Breast epithelium (tissue), 4 donors: ENCODE data around the gene ATAD3B. TPM values are rescaled to one million over a fixed set of nuclear protein-coding genes. Genes with fewer than 3 reads are reported as not detected.
"Not testable (repeated sequence)": the region's sequence is repeated elsewhere in the genome, so short reads cannot be mapped to it uniquely, and the experiment has no call there.

Experiments used
- DNase-seq, 2 donors: peaks; one replicate each; pipeline ENCODE4 v3.0.0-alpha.2; 2019; ENCODE audit warnings: low spot score in 2 of 2
- H3K27ac ChIP-seq, 2 donors: fragments of 200-600 bp; sonication (generic) in 1 of 2; one replicate each; pipeline ENCODE4 v1.5.1; 2016 to 2019; ENCODE audit warnings: mild to moderate bottlenecking in 1 of 2
- H3K27me3 ChIP-seq, 2 donors: fragments of 200-600 bp; sonication (generic) in 1 of 2; one replicate each; pipeline versions ENCODE4 v1.5.1 to v1.6.0; 2017 to 2019; ENCODE audit warnings: control low read depth in 1 of 2, mild to moderate bottlenecking in 1 of 2
- H3K36me3 ChIP-seq: fragments of 200-600 bp; one replicate; pipeline ENCODE4 v1.5.1; 2019
- H3K4me1 ChIP-seq, 2 donors: fragments of 200-600 bp; sonication (generic); one replicate each; pipeline ENCODE4 v1.5.1; 2016 to 2019; ENCODE audit warnings: control low read depth in 1 of 2
- H3K4me3 ChIP-seq, 3 donors: fragments of 200-600 bp; sonication (generic); 1 replicate in 2 of 3; 2 replicates in 1 of 3; pipeline ENCODE4 v1.5.1; 2016 to 2019; ENCODE audit warnings: mild to moderate bottlenecking in 3 of 3, moderate library complexity in 2 of 3
- H3K9me3 ChIP-seq, 2 donors: fragments of 200-600 bp; sonication (generic) in 1 of 2; one replicate each; pipeline ENCODE4 v1.5.1; 2016 to 2019; ENCODE audit warnings: control low read depth in 1 of 2
- CTCF ChIP-seq, 3 donors: fragments of 450-650 bp; IDR thresholded peaks; one replicate each; pipeline ENCODE4 v1.5.1; 2016 to 2017; ENCODE audit warnings: antibody characterized with exemption in 3 of 3, mild to moderate bottlenecking in 3 of 3, moderate library complexity in 3 of 3
- POLR2A ChIP-seq: fragments of 450-650 bp; IDR thresholded peaks from one replicate; pipeline ENCODE4 v1.6.1; 2016; ENCODE audit warnings: antibody characterized with exemption, mild to moderate bottlenecking, moderate library complexity
- POLR2AphosphoS5 ChIP-seq, 3 donors: sonication (generic); formaldehyde crosslinking; IDR thresholded peaks; one replicate each; pipeline ENCODE4 v1.6.1; 2017; ENCODE audit warnings: antibody characterized with exemption in 3 of 3
- intact Hi-C: fragments of 100-400 bp; cut with DNase I; formaldehyde crosslinking; loops from one replicate; pipeline ENCODE4 v1.15.1; 2023; ENCODE audit warnings: low total_unique reads
- total RNA-seq, 3 donors: library from RNA; depleted of rRNA; stranded (reverse); fragments of >200 nt; gene quantifications; one replicate each; pipeline ENCODE4 v1.1.0, GENCODE V29; 2016

ATAD3B gene
- total RNA-seq, 3 donors from 2014 or later: 9.9 to 22.9 (median 22.4) TPM

- H3K36me3 ChIP-seq, intact Hi-C loops, H3K9me3 ChIP-seq, H3K27me3 ChIP-seq, H3K4me1 ChIP-seq: not testable (repeated sequence)
- Histone ChIP-seq H3K27ac (peak overlapping the region; percentile 84 to 90), H3K4me3 (peak overlapping the region in 2 of 3 donors; percentile 31 to 59)
- peak in 2 of 3 donors; percentile 23 to 65 for TF ChIP-seq CTCF (IDR thresholded peaks at IDR 0.05)
- peak in 1 of 2 donors; percentile 53 for DNase-seq
These were observed 33.8 kb downstream of the ATAD3B start for GRCh38 chr1:1505366-1505798.

- Histone ChIP-seq H3K27ac (peak overlapping the region; percentile 84 to 90), H3K4me3 (peak overlapping the region in 1 of 3 donors; percentile 31)
- intact Hi-C loops, H3K27me3 ChIP-seq, H3K9me3 ChIP-seq, DNase-seq, H3K4me1 ChIP-seq, H3K36me3 ChIP-seq: not testable (repeated sequence)
These were observed 34.2 kb downstream of the ATAD3B start for GRCh38 chr1:1505801-1506200.

- TF ChIP-seq POLR2AphosphoS5 (IDR thresholded peaks at IDR 0.05) (no peak), CTCF (IDR thresholded peaks at IDR 0.05) (no peak), POLR2A (no peak)
- intact Hi-C loops: no loop called here
These were observed 35.7 kb downstream of the ATAD3B start for GRCh38 chr1:1507305-1507704.

GRCh38 chr1:1508775-1509464, 37.4 kb downstream of the ATAD3B start:
- H3K27ac ChIP-seq, H3K27me3 ChIP-seq, intact Hi-C loops: not testable (repeated sequence)

More at GRCh38 chr1:1507305-1507704, 35.7 kb downstream of the ATAD3B start:
- Histone ChIP-seq H3K27me3 (no peaks in the 10 kb centered on the region), H3K9me3 (no peaks in the 10 kb centered on the region), H3K4me3 (no peak overlapping the region), H3K4me1 (no peaks in the 10 kb centered on the region), H3K36me3 (no peaks in the 10 kb centered on the region), H3K27ac (no peak overlapping the region)
- DNase-seq: no peak

GRCh38 chr1:1509465-1509850, 37.9 kb downstream of the ATAD3B start:
- DNase-seq, H3K36me3 ChIP-seq, intact Hi-C loops, H3K4me1 ChIP-seq, H3K27ac ChIP-seq, H3K27me3 ChIP-seq, H3K4me3 ChIP-seq, H3K9me3 ChIP-seq: not testable (repeated sequence)

More at GRCh38 chr1:1508775-1509464, 37.4 kb downstream of the ATAD3B start:
- H3K36me3 ChIP-seq, H3K4me1 ChIP-seq, H3K9me3 ChIP-seq, DNase-seq, H3K4me3 ChIP-seq: not testable (repeated sequence)

- TF ChIP-seq CTCF (IDR thresholded peaks at IDR 0.05) (no peak), POLR2AphosphoS5 (IDR thresholded peaks at IDR 0.05) (no peak), POLR2A (no peak)
- no peaks in the 10 kb centered on the region for H3K27me3 ChIP-seq
- no peak for DNase-seq
- no peaks in the 10 kb centered on the region for H3K36me3 ChIP-seq
- H3K27ac ChIP-seq: peak overlapping the region; percentile 95 to 96
- peak overlapping the region; percentile 78 to 93 (median 83) for H3K4me3 ChIP-seq
- no peaks in the 10 kb centered on the region for H3K9me3 ChIP-seq
- no peaks in the 10 kb centered on the region for H3K4me1 ChIP-seq
- intact Hi-C loops: no loop called here
These were observed 39.5 kb downstream of the ATAD3B start for GRCh38 chr1:1510912-1511532.
